Stimulated activated CD8-positive, alpha-beta memory T cell treated with anti-CD3 and anti-CD28 coated beads, Interleukin-4, amount 100 ng/mL, for 24 hours (primary cell): Measurements from ENCODE around the gene KIF21B.

ENCODE experiments used
- DNase-seq: peaks from one replicate; pipeline ENCODE4 v3.0.0-alpha.2; 2020; ENCODE audit warnings: low read depth

KIF21B gene

DNA sequence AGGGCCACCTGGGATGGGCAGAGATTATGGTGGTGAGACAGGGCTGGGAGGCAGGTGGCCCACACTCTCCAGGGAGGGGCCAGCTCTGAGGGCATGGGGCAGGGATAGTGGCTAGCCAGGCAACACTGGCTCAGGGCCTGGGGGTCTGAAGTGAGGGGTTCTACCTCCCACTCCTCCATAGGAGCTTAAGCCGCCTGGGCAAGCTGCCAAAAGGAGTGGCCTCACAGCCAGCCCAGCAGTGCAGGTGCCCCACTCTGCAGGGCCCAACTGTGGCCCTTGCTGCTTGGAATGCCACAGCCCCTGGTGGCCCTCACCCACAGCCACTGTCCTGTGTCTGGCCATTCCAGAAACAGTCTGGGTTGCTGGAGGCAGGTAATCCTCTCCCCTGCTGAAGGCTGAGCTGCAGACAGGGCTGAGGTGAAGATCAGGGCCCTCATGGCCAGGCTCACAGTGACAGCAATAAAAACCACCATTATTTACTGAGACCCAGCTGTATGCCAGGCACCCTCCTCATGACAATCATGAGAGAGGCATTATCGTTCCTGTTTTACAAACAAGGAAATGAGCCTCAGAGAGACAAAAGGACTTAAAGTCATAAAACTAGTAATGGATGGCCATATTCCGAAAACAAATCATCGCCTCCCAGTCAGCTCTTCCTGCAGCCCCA is 31.0 kb downstream of the KIF21B start:
- no peak for DNase-seq

DNA sequence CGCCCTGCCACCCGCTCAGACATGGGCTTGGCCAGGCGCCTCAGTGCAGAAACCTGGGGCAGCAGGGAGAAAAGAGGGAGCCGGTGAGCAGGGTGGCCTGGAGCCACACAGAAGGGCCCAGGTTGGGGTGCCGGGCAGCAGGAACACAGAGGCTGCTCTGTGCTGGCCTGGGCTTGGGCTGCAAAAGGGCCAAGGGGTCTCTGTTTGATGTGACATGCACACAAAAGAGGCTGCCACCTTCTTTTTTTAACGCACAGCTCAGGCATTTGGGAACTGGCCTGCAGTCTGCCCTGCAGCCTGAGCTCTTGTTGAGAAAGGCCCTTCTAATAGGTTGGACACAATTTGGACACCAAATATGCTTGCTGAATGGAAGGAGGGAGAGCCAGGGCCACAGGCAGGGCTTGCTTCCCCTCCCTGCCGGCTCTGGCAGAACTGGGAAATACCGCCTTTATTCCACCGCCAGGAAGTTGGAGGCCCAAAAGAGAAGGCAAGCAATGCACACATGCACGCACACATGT is 32.4 kb downstream of the KIF21B start:
- DNase-seq, result no peak

DNA sequence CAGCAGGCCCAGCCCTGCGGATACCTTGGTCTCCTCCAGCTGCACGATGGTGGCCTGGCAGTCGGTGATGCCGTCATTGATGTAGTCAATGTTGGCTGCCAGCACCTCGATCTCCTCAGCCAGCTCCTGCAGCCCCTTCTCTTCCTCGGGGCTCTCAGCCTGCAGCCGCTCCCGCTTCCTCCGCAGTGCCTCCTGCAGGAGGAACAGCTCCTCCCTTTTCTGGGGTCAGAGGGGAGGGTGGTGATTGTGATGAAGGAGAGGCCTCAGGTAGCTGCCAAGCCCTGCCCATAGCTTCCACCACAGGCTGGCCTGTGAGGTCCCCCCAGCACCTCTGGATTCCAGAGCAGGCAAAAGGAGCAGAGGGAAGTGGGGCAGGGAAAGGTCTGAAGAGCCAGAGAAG is 33.4 kb downstream of the KIF21B start:
- DNase-seq, result no peak

DNA sequence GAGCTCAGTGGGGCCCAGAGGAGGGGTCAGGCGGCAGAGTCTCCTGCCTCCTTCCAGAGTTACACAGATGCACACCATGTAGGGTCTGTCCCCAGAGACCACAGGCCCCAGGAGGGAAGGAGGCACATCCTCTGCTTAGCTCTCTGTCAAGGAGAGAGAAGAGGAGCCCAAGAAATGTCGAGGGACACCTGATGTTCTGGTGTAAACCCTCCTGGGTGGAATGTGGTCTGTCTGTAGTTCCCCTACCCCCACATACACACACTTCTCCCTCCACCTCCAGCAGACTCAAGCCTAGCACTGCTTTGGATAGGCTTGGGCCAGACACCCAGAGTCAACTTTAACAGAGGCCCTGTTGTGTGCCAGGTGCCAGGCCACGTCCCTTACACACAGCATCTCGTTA is 34.2 kb downstream of the KIF21B start:
- DNase-seq, result no peak

DNA sequence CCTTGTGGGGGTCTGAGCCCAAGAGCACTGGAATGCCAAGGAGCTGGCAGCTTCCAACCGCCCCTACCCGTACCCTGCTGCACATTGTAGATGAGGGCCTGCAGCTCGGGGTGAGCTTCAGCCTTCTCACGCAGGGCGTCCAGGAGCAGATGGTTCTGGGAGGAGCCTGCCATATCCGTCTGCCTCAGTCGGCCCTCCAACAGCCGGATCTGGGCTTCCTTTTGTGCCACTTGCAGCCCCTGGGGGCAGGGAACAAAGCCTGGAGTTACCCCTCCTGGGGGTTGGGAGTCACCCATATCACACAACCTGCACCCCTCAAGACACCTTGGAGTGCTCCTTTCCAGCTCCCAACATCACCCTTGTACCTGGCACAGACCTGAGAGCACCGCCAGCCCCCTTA is 34.8 kb downstream of the KIF21B start:
- no peak for DNase-seq

DNA sequence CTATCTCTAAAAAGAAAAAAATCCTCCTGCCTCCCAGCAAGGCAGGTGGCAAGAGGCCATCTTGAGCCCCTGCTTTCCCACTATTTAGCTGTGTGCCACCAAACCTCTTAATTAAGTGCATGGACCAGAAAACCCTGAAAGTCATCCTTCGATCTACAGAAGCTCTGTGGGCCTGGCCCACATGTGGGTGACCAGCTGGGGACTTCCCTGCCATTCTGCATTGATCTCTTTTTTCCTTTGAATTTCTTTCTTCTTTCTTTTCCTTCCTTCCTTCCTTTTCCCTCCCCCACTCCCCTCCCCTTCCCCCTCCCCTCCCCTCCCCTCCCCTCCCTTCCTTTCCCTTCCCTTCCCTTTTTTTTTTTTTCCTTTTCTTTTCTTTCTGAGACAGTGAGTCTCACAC is 38.0 kb downstream of the KIF21B start:
- no peak for DNase-seq

DNA sequence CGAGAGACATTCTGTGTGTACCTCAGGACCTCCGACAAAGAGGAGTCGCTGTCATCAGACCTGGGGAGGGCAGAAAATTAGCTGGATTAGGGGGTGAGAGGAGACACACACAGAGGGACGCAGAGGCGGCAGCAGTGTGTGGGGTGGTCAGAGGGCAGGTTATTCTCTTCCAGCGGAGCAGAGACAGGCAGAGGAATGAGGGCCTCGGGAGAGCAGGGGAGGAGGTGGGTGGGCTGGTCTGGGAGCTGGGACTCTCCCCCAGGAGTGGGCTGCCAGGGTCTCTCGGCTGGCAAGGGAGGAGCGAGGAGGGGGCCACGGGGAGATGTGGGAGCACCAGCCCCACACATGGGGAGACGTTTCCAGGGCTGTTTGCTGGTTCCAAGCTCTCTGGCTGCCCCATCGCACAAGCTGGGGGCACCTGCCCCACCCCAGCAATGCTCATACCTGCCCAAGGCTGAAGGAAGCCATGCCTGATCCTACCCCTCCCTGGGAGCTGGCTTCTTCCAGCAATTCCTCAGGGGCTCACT is 40.4 kb downstream of the KIF21B start:
- no peak for DNase-seq

DNA sequence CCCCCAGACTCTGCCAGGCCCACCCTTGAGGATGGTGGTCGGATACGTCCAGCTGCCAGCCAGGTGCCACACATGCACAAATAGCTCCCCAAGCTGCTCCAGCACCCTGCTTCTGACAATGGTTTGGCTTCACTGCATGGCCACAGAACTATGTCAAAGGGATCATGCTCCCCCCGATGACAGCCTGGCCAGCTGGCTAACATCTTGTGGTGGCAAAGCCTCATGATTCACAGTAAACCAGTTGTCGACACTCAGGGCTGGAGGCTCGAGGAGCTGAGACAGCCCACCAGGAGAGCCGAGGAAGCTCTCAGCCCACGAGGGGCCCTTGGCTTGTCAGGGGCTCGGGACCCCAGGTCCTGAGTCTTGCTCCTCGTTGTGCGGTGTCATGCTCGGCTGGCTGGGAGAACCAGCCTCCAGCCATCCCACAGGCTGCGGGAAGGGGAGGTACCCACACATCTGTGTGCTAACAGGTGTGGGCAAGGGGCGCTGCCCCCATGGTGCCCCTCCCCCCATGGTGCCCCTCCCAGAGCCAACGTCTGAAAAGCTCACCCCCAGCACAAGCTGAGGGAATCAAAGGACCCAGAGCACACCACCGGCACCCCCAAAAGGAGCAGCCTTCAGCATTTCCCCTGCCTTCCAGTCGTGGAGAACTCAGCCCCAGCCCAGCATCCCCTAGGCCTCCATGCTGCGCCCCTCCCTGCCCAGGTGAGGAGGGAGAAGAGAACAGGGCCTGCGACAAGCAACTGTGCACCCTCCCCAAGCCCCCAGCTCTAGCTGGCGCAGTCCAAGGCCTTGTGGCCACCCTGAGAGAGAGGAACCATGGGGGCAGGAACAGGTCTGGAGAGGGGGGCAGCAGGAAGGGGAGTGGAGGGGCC is 41.2 kb downstream of the KIF21B start:
- DNase-seq, result no peak

DNA sequence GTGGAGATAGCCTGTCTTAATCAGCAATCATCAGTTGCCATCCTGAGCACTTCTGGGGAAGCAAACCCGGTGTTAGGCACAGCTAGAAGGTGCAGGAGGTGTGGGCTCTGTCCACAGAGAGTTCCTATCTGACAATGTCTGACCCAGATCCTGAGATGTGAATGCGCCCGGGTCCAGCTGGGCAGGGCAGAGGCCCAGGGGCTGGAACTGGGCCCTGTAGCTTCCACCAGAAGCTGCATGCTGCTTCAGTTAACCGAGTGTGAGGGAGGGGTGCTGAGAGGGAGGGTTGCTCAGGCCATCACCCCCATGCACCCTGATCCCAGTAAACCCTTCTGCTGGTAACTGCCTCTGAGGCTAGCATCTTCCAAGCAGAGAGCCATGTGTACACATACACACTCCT is 42.2 kb downstream of the KIF21B start:
- DNase-seq, result no peak

DNA sequence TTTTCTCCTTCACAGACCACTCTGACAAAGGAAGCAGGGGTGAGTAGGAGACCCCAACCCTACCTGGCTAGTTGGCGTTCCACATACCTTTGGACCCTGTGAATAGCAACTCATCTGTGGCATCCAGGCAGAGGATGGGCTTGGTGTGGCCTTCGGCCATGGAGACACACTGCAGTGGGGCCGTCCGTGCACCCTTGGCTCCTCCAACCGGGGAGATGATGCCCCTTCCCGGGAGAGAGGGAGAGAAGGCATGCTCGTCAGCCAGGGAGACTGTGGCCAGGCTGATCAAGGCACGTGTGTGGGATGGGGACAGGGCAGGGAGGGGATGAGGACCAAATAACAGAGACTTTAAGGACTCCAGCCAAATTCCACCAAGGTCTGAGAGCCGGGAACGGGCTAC is 42.6 kb downstream of the KIF21B start:
- DNase-seq, result no peak

DNA sequence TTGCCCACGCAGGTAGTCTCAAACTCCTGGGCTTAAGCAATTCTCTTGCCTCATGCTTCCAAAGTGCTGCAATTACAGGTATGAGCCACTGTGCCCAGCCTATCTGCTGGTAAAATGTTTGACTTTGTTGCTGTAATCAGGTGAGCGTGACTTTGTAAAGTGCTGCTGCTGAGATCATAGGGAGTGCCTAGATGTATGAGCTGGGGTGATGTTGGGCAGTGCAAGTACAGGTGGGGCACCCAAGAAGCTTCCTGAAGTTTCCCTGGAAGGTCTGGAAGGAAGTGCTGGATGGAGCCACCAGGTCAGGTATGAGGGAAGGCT is 43.1 kb downstream of the KIF21B start:
- no peak for DNase-seq

DNA sequence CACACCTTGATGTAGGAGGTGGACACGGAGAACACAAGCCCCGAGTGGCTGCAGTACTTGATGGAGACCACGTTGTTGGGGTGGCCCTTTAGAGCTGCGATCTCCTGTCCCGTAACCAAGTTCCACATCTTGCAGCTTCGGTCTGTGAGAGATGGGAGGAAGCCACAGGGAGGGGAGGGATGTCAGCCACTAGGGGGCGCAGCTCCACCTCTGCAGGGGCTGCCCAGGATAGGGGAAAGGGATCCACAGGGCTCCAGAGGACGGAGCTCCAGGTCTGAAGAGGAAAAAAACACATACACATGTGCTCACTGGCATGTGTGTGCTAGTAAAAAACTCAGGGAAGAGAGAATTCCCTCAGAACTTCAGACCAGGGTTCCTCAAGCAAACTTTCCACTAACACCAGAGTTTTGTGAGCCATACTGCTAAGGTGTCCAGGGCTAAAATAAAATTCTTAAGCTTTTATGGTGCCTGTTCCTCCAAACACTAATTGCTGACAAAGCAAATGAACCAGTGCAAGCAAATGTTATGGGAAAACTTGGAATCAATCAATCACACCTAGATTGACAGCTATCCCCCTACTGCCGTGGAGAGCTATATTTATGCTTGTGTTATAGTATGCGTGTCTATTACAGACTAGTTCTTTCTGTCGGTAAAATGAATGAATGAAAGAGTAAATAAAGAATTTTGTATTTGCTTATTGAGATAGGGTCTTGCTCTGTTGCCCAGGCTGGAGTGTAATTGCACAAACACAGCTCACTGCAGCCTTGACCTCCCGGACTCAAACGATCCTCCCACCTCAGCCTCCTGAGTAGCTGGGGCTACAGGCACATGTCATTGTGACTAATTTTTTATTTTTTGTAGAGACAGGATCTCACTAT is 43.7 kb downstream of the KIF21B start:
- DNase-seq, result peak; percentile 58

DNA sequence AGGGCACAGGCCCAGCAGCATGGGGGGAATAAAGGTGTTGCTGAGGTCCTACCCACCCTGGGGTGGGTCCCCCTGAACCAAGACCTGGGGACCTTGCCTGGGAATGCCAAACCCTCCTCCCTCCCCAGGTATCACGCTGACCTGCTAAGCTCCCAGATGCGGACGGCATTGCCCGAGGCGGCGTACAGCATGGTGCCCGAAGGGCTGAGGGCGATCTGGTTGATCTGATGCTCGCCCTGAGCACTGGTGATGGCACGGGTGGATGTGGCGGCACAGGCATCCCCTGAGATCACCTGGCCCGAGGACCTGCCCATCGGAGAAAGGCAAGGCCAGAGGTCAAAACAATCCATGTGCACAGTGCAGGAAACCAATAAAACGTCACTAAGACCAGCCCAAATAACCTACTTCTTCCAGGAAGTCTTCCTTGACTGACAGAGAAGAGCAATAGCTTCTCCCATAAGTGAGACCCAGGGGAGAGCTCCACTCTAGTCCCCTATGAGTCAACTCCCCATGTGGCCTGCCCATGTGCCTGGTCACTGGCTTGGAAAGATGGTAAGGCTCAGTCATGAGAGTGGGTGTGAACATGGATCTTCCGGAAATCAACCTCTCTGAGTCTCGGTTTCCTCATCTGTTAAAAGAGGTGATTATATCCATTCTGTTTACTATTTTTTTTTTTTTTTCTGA is 46.3 kb downstream of the KIF21B start:
- no peak for DNase-seq

DNA sequence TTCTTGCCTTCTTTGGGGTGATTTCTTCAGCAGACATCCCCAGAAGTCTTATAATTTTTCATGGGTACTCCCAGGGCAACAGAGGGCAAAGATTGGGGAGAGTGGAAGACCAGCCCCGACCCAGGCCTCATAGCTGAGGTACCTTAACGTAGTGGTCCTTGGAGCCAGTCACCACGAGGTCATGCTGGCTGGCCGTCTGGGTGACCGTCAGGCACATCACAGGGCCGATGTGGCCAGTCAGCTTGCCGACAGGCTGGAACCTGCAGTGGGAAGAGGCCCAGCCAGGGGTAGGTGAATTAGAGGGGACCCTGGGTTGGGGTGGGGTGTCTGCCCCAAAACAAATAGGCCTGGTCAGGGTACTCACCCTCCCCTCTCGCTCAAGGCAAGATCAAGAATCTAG is 46.9 kb downstream of the KIF21B start:
- DNase-seq, result no peak

DNA sequence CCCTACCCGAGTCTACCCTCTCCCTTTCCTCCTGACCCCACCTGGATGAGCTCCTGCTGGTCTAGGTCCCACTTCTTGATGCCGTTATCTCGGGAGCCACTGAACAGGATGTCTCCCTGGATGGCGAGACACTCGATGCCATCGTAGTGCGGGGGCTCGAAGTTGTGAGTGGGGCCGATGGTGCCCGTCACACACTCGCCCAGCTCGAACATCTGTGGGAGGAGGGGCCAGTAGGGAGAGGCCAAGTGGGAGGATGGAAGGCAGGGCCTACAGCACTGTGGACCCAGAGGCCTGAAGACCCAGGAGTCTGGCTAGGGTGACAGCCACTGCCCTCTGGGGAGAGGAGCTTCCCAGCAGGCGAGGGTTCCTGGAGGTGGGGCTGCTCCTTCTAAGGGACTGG is 48.1 kb downstream of the KIF21B start:
- DNase-seq, result no peak

DNA sequence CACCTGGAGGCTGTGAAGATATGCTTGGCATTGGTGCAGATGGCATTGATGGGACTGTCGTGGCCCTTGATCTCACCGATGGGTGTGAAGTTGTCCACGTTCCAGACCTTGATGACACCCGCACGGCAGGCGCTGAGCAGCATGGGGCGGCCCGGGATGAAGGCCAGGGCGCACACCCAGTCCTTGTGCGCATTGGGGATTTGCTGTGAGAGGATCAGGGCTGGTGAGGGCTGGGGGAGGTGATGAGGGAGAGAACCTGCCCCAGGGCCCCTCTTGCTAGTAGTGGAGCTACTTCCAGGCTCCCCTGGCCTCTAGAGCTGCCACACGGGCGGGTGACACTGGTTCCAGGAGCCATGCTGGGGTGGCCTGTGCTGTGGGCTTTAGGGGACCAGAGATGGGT is 48.8 kb downstream of the KIF21B start:
- DNase-seq, result no peak

DNA sequence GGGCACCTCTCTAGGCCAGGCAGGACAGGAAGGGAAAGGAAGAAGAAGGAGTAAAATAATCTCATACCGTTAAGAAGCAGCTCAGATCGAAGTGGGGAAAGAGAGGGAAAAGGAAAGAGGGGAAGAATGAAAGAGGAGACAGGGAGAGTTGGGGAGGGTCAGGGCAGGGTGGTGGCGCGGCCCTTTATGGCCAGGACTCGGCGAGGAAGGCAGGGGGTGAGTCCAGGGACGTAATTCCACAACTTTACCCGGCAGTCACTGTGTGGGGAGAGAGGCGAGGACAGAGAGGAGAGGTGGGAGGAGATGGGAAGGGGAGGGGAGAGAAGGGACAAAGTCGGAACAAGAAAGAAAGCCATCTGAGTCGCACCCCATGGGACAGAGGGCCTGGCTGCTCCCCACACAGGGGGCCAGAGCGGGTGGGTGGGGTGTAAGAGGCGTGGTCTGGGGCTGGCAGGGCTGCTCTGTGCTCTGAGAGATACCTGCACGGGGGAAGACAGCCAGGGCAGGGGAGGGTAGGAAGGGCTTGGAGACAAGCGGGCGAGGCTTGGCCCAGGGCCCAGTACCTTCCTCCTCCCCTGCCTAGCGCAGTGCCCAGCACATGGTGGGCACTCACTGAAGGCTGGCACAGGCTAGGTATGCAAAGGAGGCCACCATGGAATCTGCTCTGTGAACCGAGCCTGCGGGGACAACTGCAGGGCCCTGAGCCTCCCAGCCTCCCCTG is 49.4 kb downstream of the KIF21B start:
- DNase-seq, result no peak

DNA sequence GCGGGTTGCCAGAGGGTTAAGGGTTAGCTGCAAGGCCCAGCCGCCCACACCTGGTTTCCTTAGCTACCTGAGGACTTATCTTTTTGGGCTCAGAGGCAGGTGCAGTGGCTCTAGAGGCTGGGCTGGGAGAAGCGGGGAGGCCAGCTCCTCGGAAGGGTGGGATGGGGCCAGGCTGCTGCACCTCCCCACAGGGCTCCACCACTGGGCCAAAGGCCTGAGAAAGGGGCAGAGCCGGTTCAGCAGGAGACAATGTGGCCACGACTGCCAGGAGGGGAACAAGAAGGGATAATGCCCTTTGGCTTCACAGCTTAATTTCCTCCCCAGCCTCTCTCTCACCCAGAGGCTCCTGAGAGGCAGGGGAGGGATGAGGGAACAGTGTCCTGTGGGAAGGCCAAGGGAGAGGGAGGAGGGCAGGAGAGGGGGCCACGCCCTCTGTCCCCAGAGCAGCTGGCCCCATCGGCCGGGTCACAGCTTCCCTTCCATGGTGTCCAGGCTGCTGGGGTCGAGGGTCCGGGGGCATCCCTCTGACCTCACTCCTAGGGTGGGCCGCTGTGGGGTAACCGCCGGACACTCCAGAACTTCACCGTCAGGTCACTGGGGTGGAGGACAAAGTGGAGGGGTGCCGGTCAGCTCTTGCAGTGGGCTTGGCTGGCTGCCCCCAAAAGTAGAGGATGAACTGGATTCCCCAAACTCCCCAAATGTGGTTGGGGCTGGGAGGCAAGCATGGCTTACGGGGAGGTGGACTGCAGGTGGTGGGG is 50.4 kb downstream of the KIF21B start:
- no peak for DNase-seq

DNA sequence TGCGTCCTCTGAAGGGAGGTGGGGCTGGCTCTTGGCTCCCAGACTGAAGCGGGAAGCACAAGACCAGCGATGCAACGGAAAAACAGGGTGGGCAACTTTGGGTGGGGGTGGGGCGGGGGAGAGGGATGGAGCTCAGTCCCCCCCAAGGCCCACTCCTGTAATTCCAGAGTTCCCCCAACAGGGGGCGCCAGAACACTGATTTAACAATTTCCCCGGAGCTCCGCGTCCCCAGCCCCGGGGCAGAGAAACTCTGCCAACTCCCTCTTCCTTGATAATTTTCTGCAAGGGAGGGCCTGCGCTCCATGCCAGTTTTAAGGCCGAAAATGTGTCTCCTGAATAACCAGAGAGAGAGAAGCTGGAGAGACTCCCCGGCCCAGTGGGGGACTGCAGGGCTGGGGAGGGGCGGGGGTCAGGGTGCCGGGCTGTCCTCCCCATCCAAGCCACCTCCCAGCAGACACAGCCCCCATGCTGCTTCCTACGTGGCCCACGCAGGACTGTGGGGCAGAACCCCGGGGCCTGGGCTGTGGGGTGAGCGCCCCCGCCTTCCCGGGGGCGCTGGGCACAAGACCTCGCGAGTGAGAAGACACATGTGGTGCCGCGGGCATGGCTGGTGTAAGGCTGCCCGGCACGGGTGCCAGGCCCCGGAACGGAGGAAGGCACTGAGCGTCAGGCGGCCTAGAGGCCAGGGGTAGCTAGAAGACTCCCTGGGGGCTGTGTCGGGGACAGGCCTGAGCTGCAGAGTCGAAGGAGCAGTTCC is 51.4 kb downstream of the KIF21B start:
- peak; percentile 53 for DNase-seq
